DMS114 treated with DMSO at 0.1 percent for 48 hours (cell line): ENCODE measurements around the gene SHROOM2.
"Not testable (repeated sequence)": the region's sequence is repeated elsewhere in the genome, so short reads cannot be mapped to it uniquely, and the experiment has no call there.

Experiments
- DNase-seq: peaks from one replicate; lab custom pipeline; 2025; ENCODE audit not compliant: unreplicated experiment; lab: John Stamatoyannopoulos, UW

The SHROOM2 gene

GRCh38 chrX:9829308-9830267, 43.4 kb downstream of the SHROOM2 start:
- DNase-seq = no peak

- DNase-seq = no peak
These were observed 46.6 kb downstream of the SHROOM2 start for GRCh38 chrX:9832811-9833210.

- no peak for DNase-seq
These were observed 49.5 kb downstream of the SHROOM2 start for GRCh38 chrX:9835585-9836210.

GRCh38 chrX:9842541-9842940, 56.3 kb downstream of the SHROOM2 start:
- no peak for DNase-seq

GRCh38 chrX:9844936-9845577, 58.8 kb downstream of the SHROOM2 start:
- DNase-seq = no peak

GRCh38 chrX:9845578-9845952, 59.3 kb downstream of the SHROOM2 start:
- no peak for DNase-seq

- no peak for DNase-seq
These were observed 60.4 kb downstream of the SHROOM2 start for GRCh38 chrX:9846631-9847030.

GRCh38 chrX:9847071-9847470, 60.8 kb downstream of the SHROOM2 start:
- no peak for DNase-seq

- DNase-seq = no peak
These were observed 62.7 kb downstream of the SHROOM2 start for GRCh38 chrX:9848718-9849479.

- no peak for DNase-seq
These were observed 65.7 kb downstream of the SHROOM2 start for GRCh38 chrX:9851890-9852289.

- DNase-seq = no peak
These were observed 67.1 kb downstream of the SHROOM2 start for GRCh38 chrX:9853307-9853706.

GRCh38 chrX:9855561-9856283, 69.5 kb downstream of the SHROOM2 start:
- DNase-seq = no peak

GRCh38 chrX:9856588-9856987, 70.4 kb downstream of the SHROOM2 start:
- no peak for DNase-seq

GRCh38 chrX:9857575-9858474, 71.6 kb downstream of the SHROOM2 start:
- no peak for DNase-seq

- not testable (repeated sequence) for DNase-seq
These were observed 72.5 kb downstream of the SHROOM2 start for GRCh38 chrX:9858684-9859083.

- DNase-seq = no peak
These were observed 73.7 kb downstream of the SHROOM2 start for GRCh38 chrX:9859711-9860555.

GRCh38 chrX:9860826-9861225, 74.6 kb downstream of the SHROOM2 start:
- DNase-seq = no peak

- no peak for DNase-seq
These were observed 75.5 kb downstream of the SHROOM2 start for GRCh38 chrX:9861711-9862110.

GRCh38 chrX:9862525-9862924, 76.3 kb downstream of the SHROOM2 start:
- no peak for DNase-seq
